Nephron (organoid): Measurements from ENCODE around the gene PKNOX2.
A peak's percentile ranks its signal among the peaks of the same experiment; 100 is the strongest.

Experiments used
- H3K27ac Mint-ChIP-seq, 3 experiments: 2 replicates each; pipeline ENCODE4 v1.8.0; 2020; ENCODE audit warnings: mixed read lengths in 3 of 3, mild to moderate bottlenecking in 2 of 3, moderate library complexity in 1 of 3
- H3K27me3 Mint-ChIP-seq: 2 replicates; pipeline ENCODE4 v1.8.0; 2021; ENCODE audit warnings: low read depth, mild to moderate bottlenecking, moderate library complexity, mixed read lengths
- H3K36me3 Mint-ChIP-seq: 2 replicates; pipeline ENCODE4 v1.8.0; 2020; ENCODE audit warnings: low read depth, mixed read lengths
- H3K4me1 Mint-ChIP-seq: 2 replicates; pipeline ENCODE4 v1.8.0; 2020; ENCODE audit warnings: mixed read lengths
- H3K4me3 Mint-ChIP-seq, 3 experiments: 2 replicates each; pipeline ENCODE4 v1.8.0; 2020; ENCODE audit warnings: mild to moderate bottlenecking in 3 of 3, mixed read lengths in 3 of 3, moderate library complexity in 2 of 3
- H3K9me3 Mint-ChIP-seq: 2 replicates; pipeline ENCODE4 v1.8.0; 2020; ENCODE audit warnings: mixed read lengths
- CTCF ChIP-seq, 3 experiments: fragments of 200-600 bp; sonication (generic); IDR thresholded peaks; one replicate each; pipeline ENCODE4 v1.5.0; 2021; ENCODE audit warnings: antibody characterized with exemption in 3 of 3; ENCODE audit not compliant: unreplicated experiment in 3 of 3

Gene PKNOX2

GRCh38 chr11:125180413-125181305 lies 16.1 kb downstream of the PKNOX2 start:
- peaks cover 4% of the 10 kb centered on the region for H3K27me3 Mint-ChIP-seq
- no peaks in the 10 kb centered on the region for H3K9me3 Mint-ChIP-seq
- TF ChIP-seq CTCF (IDR thresholded peaks at IDR 0.05; ENCODE audit: unreplicated experiment in 3 of 3), result no peak
- H3K27ac Mint-ChIP-seq, result peak overlapping the region; percentile 23 to 68 (median 44)
- H3K4me3 Mint-ChIP-seq, result no peak overlapping the region
- peaks cover 22% of the 10 kb centered on the region for H3K36me3 Mint-ChIP-seq
- H3K4me1 Mint-ChIP-seq, result peaks cover 70% of the 10 kb centered on the region

- no peak for TF ChIP-seq CTCF (IDR thresholded peaks at IDR 0.05; ENCODE audit: unreplicated experiment in 3 of 3)
- Mint-ChIP-seq H3K27me3 (peaks cover 4% of the 10 kb centered on the region), H3K36me3 (peaks cover 35% of the 10 kb centered on the region), H3K27ac (peak overlapping the region in 2 of 3 experiments; percentile 16 to 66), H3K4me1 (peaks cover 50% of the 10 kb centered on the region), H3K4me3 (no peak overlapping the region), H3K9me3 (peaks cover 7% of the 10 kb centered on the region)
Observed at GRCh38 chr11:125182573-125182972, 18.0 kb downstream of the PKNOX2 start.

- H3K27me3 Mint-ChIP-seq, result no peaks in the 10 kb centered on the region
- peaks cover 32% of the 10 kb centered on the region for H3K36me3 Mint-ChIP-seq
- H3K4me1 Mint-ChIP-seq, result peaks cover 44% of the 10 kb centered on the region
- H3K9me3 Mint-ChIP-seq, result peaks cover 9% of the 10 kb centered on the region
- no peak for TF ChIP-seq CTCF (IDR thresholded peaks at IDR 0.05; ENCODE audit: unreplicated experiment in 3 of 3)
- no peak overlapping the region for H3K4me3 Mint-ChIP-seq
- H3K27ac Mint-ChIP-seq, result no peak overlapping the region
Observed at GRCh38 chr11:125183641-125184040, 19.1 kb downstream of the PKNOX2 start.

GRCh38 chr11:125188021-125188420 lies 23.5 kb downstream of the PKNOX2 start:
- Mint-ChIP-seq H3K9me3 (peaks cover 9% of the 10 kb centered on the region), H3K4me3 (no peak overlapping the region), H3K36me3 (peaks cover 52% of the 10 kb centered on the region), H3K27me3 (peaks cover 9% of the 10 kb centered on the region), H3K4me1 (peaks cover 38% of the 10 kb centered on the region), H3K27ac (no peak overlapping the region)
- no peak for TF ChIP-seq CTCF (IDR thresholded peaks at IDR 0.05; ENCODE audit: unreplicated experiment in 3 of 3)

- TF ChIP-seq CTCF (IDR thresholded peaks at IDR 0.05; ENCODE audit: unreplicated experiment in 3 of 3), result no peak
- peaks cover 47% of the 10 kb centered on the region for H3K36me3 Mint-ChIP-seq
- no peak overlapping the region for H3K27ac Mint-ChIP-seq
- H3K27me3 Mint-ChIP-seq, result peaks cover 9% of the 10 kb centered on the region
- H3K4me1 Mint-ChIP-seq, result peaks cover 56% of the 10 kb centered on the region
- H3K4me3 Mint-ChIP-seq, result no peak overlapping the region
- peaks cover 9% of the 10 kb centered on the region for H3K9me3 Mint-ChIP-seq
Observed at GRCh38 chr11:125190566-125190965, 26.0 kb downstream of the PKNOX2 start.

GRCh38 chr11:125192183-125192582 lies 27.6 kb downstream of the PKNOX2 start:
- peaks cover 56% of the 10 kb centered on the region for H3K4me1 Mint-ChIP-seq
- peaks cover 2% of the 10 kb centered on the region for H3K9me3 Mint-ChIP-seq
- TF ChIP-seq CTCF (IDR thresholded peaks at IDR 0.05; ENCODE audit: unreplicated experiment in 3 of 3), result no peak
- no peak overlapping the region for H3K4me3 Mint-ChIP-seq
- H3K27me3 Mint-ChIP-seq, result peaks cover 9% of the 10 kb centered on the region
- peaks cover 33% of the 10 kb centered on the region for H3K36me3 Mint-ChIP-seq
- peak overlapping the region; percentile 45 to 47 (median 45) for H3K27ac Mint-ChIP-seq
